Keratinocyte (primary cell): ENCODE results near the gene SPATA13. TPM values are rescaled to one million over a fixed set of nuclear protein-coding genes. Genes with fewer than 3 reads are reported as not detected.

Source experiments
- DNase-seq: peaks from one replicate; pipeline ENCODE4 v3.0.0-alpha.2; 2011; ENCODE audit warnings: low read depth, missing footprints, low spot score
- FAIRE-seq: peaks from 2 replicates; lab custom pipeline; 2011; peaks lifted over from hg19 to GRCh38; lab: Jason Lieb, UNC
- H2AFZ ChIP-seq: 2 replicates; pipeline ENCODE4 v1.6.0; 2012; ENCODE audit warnings: low read length, control low read depth, inconsistent platforms; ENCODE audit not compliant: control insufficient read depth
- H3K27ac ChIP-seq: 2 replicates; pipeline ENCODE4 v1.5.1; 2011; ENCODE audit warnings: low read length; ENCODE audit not compliant: control insufficient read depth, insufficient read depth
- H3K27me3 ChIP-seq: 3 replicates; pipeline ENCODE4 v1.6.0; 2011; ENCODE audit warnings: low read length; ENCODE audit not compliant: control insufficient read depth, insufficient read depth; ENCODE audit errors: extremely low read depth
- H3K36me3 ChIP-seq, 2 experiments: 2 replicates in 1 of 2; 3 replicates in 1 of 2; pipeline ENCODE4 v1.5.1; 2011; ENCODE audit warnings: low read length in 2 of 2, mild to moderate bottlenecking in 1 of 2; ENCODE audit not compliant: control insufficient read depth in 2 of 2, insufficient read depth in 2 of 2; ENCODE audit errors: extremely low read depth in 1 of 2
- H3K4me1 ChIP-seq: 3 replicates; pipeline ENCODE4 v1.5.1; 2011; ENCODE audit warnings: low read length; ENCODE audit not compliant: control insufficient read depth, insufficient read depth; ENCODE audit errors: extremely low read depth
- H3K4me2 ChIP-seq: 3 replicates; pipeline ENCODE4 v1.6.0; 2011; ENCODE audit warnings: low read depth, low read length; ENCODE audit not compliant: control insufficient read depth, insufficient read depth; ENCODE audit errors: extremely low read depth
- H3K4me3 ChIP-seq, 3 experiments: fragments of 200-600 bp in 1 of 3; sonication (generic) in 1 of 3; 2 replicates in 2 of 3; 3 replicates in 1 of 3; pipeline ENCODE4 v1.5.1; 2011 to 2016; ENCODE audit warnings: low read length in 3 of 3, mild to moderate bottlenecking in 3 of 3, control low read depth in 2 of 3, inconsistent platforms in 1 of 3, low read depth in 1 of 3, mixed read lengths in 1 of 3, mixed run types in 1 of 3, moderate library complexity in 1 of 3; ENCODE audit not compliant: control insufficient read depth in 2 of 3, insufficient read depth in 2 of 3; ENCODE audit errors: extremely low read depth in 1 of 3
- H3K79me2 ChIP-seq: 2 replicates; pipeline ENCODE4 v1.6.0; 2012; ENCODE audit warnings: low read length; ENCODE audit not compliant: control insufficient read depth, insufficient read depth
- H3K9ac ChIP-seq: 3 replicates; pipeline ENCODE4 v1.6.0; 2011; ENCODE audit warnings: low read length; ENCODE audit not compliant: control insufficient read depth, insufficient read depth; ENCODE audit errors: extremely low read depth
- H3K9me1 ChIP-seq: 3 replicates; pipeline ENCODE4 v1.6.0; 2011; ENCODE audit warnings: low read length; ENCODE audit not compliant: control insufficient read depth, insufficient read depth; ENCODE audit errors: extremely low read depth
- H3K9me3 ChIP-seq: 2 replicates; pipeline ENCODE4 v1.5.1; 2012; ENCODE audit warnings: low read depth, low read length; ENCODE audit not compliant: control insufficient read depth
- H4K20me1 ChIP-seq: 3 replicates; pipeline ENCODE4 v1.6.0; 2011; ENCODE audit warnings: low read length; ENCODE audit not compliant: control insufficient read depth, insufficient read depth; ENCODE audit errors: extremely low read depth
- EZH2 ChIP-seq: IDR thresholded peaks from one replicate; pipeline ENCODE4 v1.6.1; 2012; ENCODE audit warnings: inconsistent platforms, mild to moderate bottlenecking, low read length, moderate library complexity
- dilution Hi-C: fragments of 300-500 bp; cut with MboI; formaldehyde crosslinking; loops from one replicate; pipeline ENCODE4 v1.7.0; 2020; ENCODE audit warnings: low sequenced_read_pairs; ENCODE audit not compliant: extremely low pct_ligation_motif_present
- polyA plus RNA-seq, 5 experiments: library from polyadenylated mRNA; depleted of rRNA in 3 of 5; stranded (reverse) in 3 of 5; stranded (forward) in 1 of 5; unstranded in 1 of 5; fragments of >200 nt; gene quantifications; 1 replicate in 1 of 5; 2 replicates in 3 of 5; 3 replicates in 1 of 5; pipeline versions ENCODE4 v1.2.1 to v1.2.3, GENCODE V29; 2011 to 2012; ENCODE audit warnings: missing spikeins in 2 of 5, low read depth in 1 of 5, low replicate concordance in 1 of 5
- TF ChIP-seq, protein P1 (sequence below), 3 experiments: IDR thresholded peaks in 1 of 3; conservative IDR thresholded peaks in 1 of 3; optimal IDR thresholded peaks in 1 of 3; 2 replicates in 2 of 3; 3 replicates in 1 of 3; pipeline versions ENCODE3 to v1.5.1; 2011; ENCODE audit warnings: low read length in 3 of 3, mild to moderate bottlenecking in 3 of 3, moderate library complexity in 2 of 3, control low read depth in 1 of 3, inconsistent platforms in 1 of 3; ENCODE audit not compliant: insufficient read depth in 2 of 3; ENCODE audit errors: extremely low read depth in 1 of 3

Gene SPATA13
- polyA plus RNA-seq, 1 donor (not counting 4 experiments of a cell fraction or from before 2014, with no cell fraction given) = 1.2 TPM

DNA sequence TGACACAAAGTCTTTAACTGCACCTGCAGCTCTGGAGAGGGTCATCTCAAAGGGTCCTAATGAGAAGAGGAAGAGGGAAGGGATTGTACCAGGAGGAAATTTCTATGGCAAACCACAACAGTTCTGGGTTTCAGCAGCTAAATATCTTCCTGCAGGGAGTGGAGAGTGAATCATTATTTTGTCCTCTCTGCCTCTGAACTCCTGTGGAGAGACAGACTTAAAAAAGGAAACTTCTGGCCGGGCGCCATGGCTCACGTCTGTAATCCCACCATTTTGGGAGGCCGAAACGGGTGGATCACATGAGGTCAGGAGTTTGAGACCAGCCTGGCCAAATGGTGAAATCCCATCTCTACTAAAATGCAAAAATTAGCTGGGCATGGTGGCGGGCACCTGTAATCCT lies 132.0 kb downstream of the SPATA13 start:
- Histone ChIP-seq H3K27ac (no peak overlapping the region), H3K9me1 (no peaks in the 10 kb centered on the region), H3K79me2 (no peaks in the 10 kb centered on the region), H3K36me3 (no peaks in the 10 kb centered on the region), H2AFZ (no peak overlapping the region), H3K4me1 (no peaks in the 10 kb centered on the region), H3K27me3 (no peaks in the 10 kb centered on the region), H3K9me3 (no peaks in the 10 kb centered on the region), H3K9ac (no peak overlapping the region), H3K4me3 (no peak overlapping the region), H3K4me2 (no peak overlapping the region), H4K20me1 (no peaks in the 10 kb centered on the region)
- no peak for TF ChIP-seq EZH2
- TF ChIP-seq, protein P1, sequence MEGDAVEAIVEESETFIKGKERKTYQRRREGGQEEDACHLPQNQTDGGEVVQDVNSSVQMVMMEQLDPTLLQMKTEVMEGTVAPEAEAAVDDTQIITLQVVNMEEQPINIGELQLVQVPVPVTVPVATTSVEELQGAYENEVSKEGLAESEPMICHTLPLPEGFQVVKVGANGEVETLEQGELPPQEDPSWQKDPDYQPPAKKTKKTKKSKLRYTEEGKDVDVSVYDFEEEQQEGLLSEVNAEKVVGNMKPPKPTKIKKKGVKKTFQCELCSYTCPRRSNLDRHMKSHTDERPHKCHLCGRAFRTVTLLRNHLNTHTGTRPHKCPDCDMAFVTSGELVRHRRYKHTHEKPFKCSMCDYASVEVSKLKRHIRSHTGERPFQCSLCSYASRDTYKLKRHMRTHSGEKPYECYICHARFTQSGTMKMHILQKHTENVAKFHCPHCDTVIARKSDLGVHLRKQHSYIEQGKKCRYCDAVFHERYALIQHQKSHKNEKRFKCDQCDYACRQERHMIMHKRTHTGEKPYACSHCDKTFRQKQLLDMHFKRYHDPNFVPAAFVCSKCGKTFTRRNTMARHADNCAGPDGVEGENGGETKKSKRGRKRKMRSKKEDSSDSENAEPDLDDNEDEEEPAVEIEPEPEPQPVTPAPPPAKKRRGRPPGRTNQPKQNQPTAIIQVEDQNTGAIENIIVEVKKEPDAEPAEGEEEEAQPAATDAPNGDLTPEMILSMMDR (optimal IDR thresholded peaks at IDR 0.05 in 1 of 3, IDR thresholded peaks at IDR 0.05 in 1 of 3, conservative IDR thresholded peaks at IDR 0.05 in 1 of 3; ENCODE audit: extremely low read depth in 1 of 3, insufficient read depth in 2 of 3, low read length in 3 of 3) = no peak
- FAIRE-seq (no peak), DNase-seq (no peak)
- dilution Hi-C loops = no loop called here

GRCh38 chr13:24293746-24294145 lies 133.2 kb downstream of the SPATA13 start:
- H4K20me1 ChIP-seq = no peaks in the 10 kb centered on the region
- H3K27me3 ChIP-seq = no peaks in the 10 kb centered on the region
- no peaks in the 10 kb centered on the region for H3K4me1 ChIP-seq
- no peaks in the 10 kb centered on the region for H3K9me3 ChIP-seq
- DNase-seq (no peak), FAIRE-seq (no peak)
- no peak overlapping the region for H3K9ac ChIP-seq
- no peak overlapping the region for H3K4me2 ChIP-seq
- no peaks in the 10 kb centered on the region for H3K79me2 ChIP-seq
- dilution Hi-C loops = no loop called here
- TF ChIP-seq EZH2 = no peak
- TF ChIP-seq, protein P1 (optimal IDR thresholded peaks at IDR 0.05 in 1 of 3, IDR thresholded peaks at IDR 0.05 in 1 of 3, conservative IDR thresholded peaks at IDR 0.05 in 1 of 3; ENCODE audit: extremely low read depth in 1 of 3, insufficient read depth in 2 of 3, low read length in 3 of 3) = no peak
- H3K4me3 ChIP-seq = no peak overlapping the region
- H3K27ac ChIP-seq = no peak overlapping the region
- H2AFZ ChIP-seq = no peak overlapping the region
- H3K36me3 ChIP-seq = no peaks in the 10 kb centered on the region
- no peaks in the 10 kb centered on the region for H3K9me1 ChIP-seq
